ENCODE results near the gene TPRX1.
"Not testable (repeated sequence)": the region's sequence is repeated elsewhere in the genome, so short reads cannot be mapped to it uniquely, and the experiment has no call there.

The TPRX1 gene

DNA sequence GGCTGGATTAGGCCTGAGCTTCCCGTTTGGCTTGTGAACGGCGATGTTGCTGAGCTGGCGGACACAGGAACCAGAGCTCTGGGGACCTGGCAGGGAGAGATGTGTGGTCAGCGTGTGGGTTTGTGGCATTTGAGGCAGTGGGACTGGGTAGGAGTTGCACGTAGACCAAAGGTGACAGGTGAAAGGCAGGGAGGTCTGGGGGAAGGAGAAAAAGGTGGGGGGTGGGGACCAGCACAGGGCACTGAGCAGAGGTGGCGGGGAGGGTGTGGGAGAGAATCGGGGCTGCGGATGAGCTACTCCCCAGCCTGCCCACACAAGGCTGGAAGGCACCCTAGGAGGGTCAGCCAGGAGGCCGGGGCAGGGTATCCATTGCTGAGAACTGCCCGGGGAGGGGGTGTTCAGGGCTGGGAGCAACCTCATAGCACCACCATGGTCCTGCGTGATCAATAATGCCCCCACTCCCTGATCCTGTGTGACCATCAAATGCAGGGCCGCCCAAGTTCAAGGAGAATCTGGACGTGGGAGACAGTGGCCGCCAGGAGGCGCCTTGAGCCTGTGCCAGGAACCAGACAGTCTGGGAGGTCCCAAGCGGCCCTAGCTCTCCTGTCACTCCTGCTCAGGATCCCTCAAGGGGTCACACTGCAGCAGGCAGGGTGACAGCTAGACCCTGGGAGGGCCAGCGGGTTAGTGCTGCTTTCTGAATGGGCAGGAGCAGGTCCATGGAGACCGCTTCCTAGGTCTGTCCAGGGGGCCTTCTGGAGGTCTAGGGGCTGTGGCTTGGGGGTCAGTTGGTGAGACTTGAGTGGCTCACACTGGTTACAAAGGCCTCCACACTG lies 38.6 kb downstream of the TPRX1 start:
- peak; percentile 14 for DNase-seq

DNA sequence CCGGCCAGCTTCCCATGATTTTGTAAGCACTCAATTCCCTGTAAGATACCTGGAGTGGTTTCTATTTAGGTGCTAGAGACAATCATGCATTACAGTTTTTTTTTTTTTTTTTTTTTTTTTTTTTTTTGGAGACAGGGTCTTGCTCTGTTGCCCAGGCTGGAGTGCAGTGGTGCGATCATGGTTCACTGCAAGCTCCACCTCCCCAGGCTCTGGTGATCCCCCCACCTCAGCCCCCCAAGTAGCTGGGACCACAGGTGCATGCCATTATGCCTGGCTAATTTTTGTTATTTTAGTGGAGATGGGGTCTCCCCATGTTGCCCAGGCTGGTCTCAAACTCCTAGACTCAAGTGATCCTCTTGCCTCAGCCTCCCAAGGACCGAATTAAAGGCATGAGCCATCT lies 39.6 kb downstream of the TPRX1 start:
- not testable (repeated sequence) for DNase-seq

DNA sequence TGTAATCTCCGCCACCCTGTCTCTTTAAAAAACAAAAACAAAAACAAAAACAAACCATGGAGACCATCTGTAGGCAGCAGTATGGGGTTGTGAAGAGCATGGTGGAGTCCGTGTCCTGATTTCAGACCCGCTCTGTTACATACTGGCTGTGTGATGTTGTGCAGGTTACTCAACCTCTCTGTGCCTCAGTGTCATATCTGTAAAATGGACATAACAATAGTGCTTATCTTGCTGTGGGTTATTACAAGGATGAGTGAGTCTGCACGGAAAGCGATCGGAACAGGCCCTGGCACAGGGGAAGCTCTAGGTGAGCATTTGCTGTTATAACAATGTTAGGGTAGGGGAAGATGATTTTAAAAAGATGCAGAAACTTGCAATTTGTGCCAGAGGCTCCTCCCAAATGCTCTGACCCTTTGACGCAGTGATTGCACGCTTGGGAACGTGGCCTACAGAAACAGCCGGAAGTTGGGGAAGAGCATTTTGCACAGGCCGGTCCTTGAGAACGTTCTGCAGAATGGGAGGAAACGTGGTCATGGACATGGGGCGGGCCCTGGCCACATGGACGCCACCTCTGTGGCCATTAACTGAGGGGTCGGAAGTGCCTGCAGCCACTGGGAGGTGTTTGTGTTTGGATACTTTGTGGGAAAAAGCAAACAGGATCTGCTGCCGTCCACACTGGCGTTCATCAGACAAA lies 41.6 kb downstream of the TPRX1 start:
- DNase-seq, result no peak

DNA sequence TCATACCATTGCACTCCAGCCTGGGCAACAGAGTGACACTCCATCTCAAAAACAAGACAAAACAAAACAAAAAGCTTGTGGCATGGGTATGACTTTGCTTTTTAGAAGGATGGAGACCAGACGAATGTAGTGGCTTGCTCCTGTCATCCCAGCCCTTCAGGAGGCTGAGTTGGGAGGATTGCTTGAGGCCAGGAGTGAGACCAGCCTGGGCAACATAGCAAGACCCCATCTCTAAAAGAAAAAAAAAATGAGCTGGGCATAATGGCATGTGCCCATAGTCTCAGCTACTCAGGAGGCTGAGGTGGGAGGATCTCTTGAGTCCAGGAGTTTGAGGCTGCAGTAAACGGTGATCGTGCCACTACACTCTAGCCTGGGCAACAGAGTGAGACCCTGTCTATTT lies 42.2 kb downstream of the TPRX1 start:
- no peak for DNase-seq

DNA sequence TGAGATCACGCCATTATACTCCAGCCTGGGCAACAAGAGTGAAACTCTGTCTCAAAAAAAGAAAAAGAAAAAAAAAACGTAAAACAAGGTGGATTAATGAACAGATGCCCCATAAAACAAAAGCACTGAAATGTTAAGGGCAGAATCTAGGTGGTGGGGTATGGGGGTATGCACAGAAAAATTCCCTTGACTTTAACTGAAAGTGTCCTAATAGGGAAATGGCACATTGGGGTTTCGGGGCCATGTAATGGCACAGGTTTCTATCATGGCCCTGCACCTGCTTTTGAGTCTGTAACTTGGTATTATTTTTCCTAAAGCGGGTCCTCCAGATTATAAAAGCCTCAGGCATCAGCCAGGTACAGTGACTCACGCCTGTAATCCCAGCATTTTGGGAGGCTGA lies 42.8 kb downstream of the TPRX1 start:
- no peak for DNase-seq

DNA sequence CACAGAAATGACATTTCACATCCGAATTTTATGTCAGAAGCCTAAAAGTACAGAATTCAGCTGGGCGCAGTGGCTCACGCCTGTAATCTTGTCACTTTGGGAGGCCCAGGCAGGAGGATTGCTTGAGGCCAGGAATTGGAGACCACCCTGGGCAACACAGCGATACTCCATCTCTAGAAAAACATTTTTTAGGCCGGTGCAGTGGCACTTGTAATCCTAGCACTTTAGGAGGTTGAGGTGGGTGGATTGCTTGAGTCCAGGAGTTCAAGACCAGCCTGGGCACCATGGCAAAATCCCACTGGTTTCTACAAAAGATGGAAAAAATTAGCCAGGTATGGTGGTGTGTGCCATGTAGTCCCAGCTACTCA lies 43.7 kb downstream of the TPRX1 start:
- DNase-seq, result no peak

DNA sequence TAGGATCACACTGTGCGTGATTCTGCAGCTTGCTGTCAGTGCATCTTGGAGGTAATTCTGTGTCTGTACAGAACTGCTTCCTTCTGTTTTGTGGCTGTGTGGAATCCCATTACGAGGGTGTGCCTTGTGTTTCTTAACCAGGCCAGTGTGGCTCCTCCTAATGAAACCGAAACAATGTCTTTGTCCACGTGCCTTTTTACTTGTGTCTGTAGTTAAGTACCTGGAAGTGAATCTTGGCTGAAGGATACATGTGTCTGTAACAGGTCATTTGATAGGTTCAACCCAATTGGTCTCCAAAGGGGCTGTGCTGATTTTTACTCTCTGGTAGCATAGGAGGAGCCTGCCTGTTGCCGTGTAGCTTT lies 45.9 kb downstream of the TPRX1 start:
- no peak for DNase-seq

DNA sequence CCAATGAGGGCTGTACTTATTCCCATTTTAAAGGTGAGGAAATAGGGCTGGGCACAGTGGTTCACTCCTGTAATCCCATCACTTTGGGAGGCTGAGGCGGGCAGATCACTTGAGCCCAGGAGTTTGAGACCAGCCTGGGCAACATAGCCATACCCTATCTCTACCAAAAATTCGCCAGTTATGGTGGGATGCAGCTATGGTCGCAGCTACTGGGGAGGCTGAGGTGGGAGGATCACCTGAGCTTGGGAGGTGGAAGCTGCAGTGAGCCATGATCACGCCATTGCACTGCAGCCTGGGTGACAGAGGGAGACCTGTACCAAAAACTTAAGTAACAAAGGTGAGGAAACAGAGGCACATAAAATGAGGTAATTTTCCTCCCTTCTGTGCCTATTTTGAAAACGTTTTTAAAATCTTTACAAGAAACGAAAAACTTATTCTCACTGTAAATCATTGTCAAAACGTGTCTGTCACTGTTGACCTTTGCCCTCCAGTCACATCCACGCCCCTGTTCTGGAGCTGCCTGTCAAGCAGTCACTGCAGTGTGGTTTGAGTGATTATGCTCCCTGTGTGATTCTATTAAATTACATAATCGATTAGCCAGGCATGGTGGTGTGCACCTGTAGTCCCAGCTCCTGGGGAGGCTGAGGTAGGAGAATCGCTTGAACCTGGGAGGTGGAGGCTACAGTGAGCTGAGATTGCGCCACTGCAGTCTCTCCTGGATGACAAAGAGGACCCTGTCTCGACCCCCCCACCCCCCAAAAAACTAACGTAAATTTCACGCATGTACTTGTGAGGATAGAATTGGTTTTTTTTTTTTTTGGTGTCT lies 46.5 kb downstream of the TPRX1 start:
- no peak for DNase-seq

DNA sequence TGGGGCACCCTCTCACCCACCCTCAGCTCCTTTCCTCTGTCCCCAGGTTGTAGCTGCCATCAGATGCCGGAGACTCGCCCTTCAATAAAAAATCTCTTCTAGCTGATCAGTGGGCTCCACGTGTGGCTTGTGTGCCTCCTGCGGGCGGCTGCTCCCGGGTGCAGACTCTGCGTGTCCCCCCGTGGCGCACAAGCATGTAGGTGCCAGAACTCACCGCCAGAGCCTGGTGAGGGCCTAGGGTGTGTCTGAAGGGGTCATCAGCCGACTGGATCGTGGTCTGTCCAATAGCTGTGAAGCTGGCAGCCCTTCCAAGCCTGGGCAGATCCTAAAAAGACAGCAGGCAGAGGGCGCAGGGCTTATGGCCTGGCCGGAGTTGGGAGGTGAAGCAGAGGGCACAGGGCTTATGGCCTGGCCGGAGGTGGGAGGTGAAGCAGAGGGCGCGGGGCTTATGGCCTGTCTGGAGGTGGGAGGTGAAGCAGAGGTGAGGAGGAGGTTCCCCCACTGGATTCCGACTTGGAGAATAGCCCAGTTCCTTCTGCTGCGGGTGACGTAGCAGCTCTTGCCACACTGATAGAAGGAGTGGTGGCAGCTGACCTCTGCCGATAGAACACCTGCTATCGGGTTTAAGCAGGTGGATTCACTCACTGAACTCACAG lies 47.3 kb downstream of the TPRX1 start:
- DNase-seq, result no peak

DNA sequence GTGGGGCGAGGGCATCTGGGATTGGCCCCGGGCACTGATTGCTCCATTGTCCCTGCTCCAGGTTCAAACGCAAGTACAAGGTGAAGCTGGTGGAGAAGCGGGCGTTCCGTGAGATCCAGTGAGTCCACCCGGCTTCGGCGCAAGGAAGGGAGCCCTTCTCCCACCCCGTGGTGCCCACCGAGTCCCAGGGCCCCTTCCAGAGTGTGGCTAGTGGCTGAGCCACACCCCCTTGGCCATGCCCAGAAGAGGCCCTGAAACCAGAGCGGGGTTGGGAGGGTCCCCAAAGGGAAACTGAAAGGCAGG lies 47.8 kb downstream of the TPRX1 start:
- no peak for DNase-seq

DNA sequence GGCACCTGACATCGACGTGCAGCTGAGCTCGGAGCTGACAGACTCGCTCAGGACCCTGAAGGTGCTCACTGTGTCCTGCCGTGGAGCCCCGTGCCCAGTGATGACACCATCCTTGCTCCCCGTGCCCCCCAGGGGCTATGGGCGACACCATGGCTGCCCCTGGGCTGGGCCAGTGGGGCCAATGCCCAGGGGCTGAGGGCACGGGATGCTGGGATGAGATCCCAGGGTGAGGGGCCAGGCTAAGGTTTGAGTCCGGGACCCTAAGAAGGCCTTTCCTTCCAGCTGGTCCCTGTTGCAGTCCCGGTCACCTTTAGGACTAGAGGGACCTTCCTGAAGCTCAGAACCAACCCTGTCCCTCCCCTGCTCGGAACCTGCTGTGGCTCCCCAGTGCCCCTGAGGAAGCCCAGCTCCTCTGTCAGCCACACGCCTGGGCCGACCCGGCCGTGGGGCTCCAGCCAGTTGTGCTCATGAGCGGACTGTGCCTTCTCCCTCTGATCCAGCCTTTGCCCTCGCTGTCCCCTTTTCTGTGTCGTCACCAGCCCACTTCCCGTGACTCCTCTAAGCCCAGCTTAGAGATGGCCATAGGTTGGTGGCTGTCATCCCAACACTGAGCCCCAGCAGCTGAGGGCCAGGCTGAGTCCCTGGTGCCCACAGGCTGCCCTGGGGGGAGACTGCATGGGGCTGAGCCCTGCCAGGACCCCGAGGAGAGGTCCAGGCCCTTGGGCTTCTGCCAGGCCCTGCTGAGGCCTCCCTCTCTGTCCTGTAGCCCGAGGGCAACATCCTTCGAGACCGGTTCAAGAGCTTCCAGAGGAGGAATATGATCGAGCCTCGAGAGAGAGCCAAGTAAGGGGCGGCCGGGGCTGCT lies 48.4 kb downstream of the TPRX1 start:
- DNase-seq, result no peak

DNA sequence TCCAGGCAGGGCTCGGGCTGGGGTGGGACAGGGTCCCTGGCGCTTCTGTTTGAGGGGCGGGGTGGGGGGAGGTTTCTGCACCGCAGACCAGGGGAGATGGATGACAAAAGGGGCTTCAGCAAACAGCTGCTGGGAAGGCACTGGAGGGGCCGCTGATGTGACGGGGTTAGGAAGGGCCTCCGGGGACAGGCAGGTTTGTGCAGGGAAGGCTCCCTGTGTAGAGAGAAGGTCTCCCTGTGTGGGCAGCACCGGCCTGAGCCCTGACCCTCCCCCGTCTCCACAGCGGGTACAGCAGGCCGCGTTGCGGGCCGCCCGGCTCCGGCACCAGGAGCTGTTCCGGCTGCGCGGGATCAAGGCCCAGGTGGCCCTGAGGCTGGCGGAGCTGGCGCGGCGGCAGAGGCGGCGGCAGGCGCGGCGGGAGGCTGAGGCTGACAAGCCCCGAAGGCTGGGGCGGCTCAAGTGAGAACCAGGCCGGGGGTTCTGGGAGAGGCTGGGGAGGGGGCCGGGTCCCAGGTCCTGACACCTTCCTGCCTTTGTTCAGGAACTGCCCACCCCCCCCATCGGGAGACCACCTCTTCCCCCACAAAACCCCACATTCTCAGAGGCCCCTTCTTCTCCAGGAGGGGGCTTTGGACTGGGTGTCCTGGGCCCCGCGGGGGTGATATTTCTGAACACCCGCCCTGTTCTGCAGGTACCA lies 49.1 kb downstream of the TPRX1 start:
- no peak for DNase-seq

DNA sequence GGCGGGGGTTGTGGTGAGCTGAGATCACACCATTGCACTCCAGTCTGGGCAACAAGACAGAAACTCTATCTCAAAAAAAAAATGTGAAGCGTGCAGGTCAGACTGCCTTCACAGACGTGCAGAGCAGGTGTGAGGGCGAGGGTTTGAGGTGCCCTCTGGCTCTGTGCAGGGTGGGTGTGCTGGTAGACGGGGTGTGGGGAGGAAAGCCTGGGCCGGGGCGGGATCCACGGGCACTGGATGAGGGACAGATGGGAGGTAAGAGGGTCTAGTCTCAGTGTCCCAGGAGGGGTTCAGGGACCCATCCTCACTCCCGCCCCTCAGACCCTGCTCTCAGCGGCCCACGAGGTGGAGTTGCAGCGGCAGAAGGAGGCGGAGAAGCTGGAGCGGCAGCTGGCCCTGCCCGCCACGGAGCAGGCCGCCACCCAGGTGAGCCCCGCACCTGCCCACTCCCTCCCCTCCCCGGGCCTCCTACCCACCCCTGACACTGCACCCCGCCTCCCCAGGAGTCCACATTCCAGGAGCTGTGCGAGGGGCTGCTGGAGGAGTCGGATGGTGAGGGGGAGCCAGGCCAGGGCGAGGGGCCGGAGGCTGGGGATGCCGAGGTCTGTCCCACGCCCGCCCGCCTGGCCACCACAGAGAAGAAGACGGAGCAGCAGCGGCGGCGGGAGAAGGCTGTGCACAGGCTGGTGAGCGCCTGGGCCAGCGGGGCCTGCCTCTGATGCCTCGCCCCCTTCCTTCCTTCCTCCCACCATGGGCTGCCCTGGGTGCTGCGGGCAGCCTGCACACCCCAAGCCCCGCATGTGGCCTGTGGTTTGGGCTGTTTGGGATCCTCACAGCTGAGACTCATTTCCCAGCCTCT lies 49.9 kb downstream of the TPRX1 start:
- no peak for DNase-seq

DNA sequence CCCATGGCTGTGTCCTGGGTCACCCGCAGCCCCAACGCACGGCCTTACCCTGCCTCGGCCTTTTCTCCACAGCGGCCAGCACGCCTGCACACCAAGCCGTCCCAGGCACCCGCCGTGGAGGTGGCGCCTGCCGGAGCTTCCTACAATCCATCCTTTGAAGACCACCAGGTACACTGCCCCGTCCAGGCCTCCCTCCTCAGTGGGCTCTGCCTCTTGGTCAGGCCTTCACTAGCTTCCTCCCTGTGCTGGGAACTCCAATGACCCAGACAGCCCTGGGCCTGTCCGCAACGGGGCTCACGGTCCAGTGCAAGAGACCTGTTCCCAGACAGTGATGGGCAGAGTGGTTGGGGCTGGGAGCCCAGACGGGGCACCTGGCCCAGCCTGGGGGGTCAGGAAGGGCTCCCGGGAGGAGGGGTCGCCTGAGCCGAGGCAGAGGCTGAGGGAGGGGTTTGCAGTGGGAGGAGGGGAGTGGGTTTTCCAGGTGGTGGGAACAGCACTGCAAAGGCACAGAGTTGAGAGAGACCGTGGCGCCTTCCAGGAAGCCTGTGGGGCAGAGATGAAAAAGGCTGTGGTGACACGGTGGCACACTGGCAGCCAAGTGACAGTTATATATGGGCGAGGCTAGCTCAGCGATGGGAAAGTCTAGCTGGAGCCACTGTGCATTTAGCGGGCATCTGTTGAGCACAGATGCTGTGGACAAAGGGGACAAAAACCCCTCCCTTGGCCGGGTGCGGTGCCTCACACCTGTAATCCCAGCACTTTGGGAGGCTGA lies 51.7 kb downstream of the TPRX1 start:
- DNase-seq, result no peak
